ENCODE results near the gene APOBEC3C.
"Not testable (repeated sequence)": the region's sequence is repeated elsewhere in the genome, so short reads cannot be mapped to it uniquely, and the experiment has no call there.

APOBEC3C gene

DNA sequence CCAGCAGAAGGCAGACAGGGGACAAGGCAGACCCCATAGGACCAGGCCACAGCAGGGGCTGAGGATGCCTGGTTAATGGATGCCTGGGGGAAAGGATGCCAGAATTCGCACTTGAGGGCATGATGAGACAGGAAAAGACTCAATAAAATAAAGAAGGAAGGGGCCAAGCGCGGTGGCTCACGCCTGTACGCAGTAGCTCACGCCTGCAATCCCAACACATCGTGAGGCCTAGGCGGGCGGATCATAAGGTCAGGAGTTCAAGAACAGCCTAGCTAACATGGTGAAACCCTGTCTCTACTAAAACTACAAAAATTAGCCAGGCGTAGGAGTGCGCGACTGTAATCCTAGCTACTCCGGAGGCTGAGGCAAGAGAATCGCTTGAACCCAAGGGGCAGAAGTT lies 16.6 kb downstream of the APOBEC3C start:
- H3K27me3 ChIP-seq (ENCODE audit: control insufficient read depth, insufficient read depth, low read length), result no peaks in the 10 kb centered on the region
- H3K9me3 ChIP-seq (ENCODE audit: control insufficient read depth, insufficient read depth, low read length), result no peaks in the 10 kb centered on the region
- H3K36me3 ChIP-seq (ENCODE audit: control insufficient read depth, insufficient read depth, low read length), result no peaks in the 10 kb centered on the region
- no peak overlapping the region for H3K4me3 ChIP-seq (ENCODE audit: low read depth, low read length)
- no peak overlapping the region for H3K9ac ChIP-seq (ENCODE audit: low read depth, low read length)
- peaks cover 6% of the 10 kb centered on the region for H3K4me1 ChIP-seq (ENCODE audit: control insufficient read depth, insufficient read depth, low read length)

- not testable (repeated sequence) for H3K36me3 ChIP-seq (ENCODE audit: control insufficient read depth, insufficient read depth, low read length); H3K9me3 ChIP-seq (ENCODE audit: control insufficient read depth, insufficient read depth, low read length); H3K4me1 ChIP-seq (ENCODE audit: control insufficient read depth, insufficient read depth, low read length); H3K9ac ChIP-seq (ENCODE audit: low read depth, low read length); H3K27me3 ChIP-seq (ENCODE audit: control insufficient read depth, insufficient read depth, low read length)
- peak overlapping the region; percentile 37 for H3K4me3 ChIP-seq (ENCODE audit: low read depth, low read length)
Measured at GRCh38 chr22:39031434-39032295, 17.6 kb downstream of the APOBEC3C start.

DNA sequence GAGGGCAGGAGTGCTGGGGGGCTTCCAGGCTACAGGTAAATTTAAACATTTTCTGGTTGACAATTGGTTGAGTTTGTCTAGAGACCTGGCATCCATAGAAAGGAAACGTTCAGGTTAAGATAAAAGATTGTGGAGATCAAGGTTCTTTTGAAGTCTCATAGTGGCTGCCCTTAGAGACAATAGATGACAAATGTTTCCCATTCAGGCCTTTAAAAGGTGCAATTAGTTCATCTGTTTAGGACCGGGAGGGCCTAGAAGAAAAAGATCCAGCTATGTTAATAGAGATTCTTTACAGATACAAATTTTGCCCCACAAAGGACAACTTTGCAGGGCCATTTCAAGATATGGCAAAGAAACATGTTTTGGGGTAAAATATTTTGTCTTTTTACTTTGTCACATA lies 23.0 kb downstream of the APOBEC3C start:
- H3K4me1 ChIP-seq (ENCODE audit: control insufficient read depth, insufficient read depth, low read length), result peaks cover 11% of the 10 kb centered on the region
- not testable (repeated sequence) for H3K27me3 ChIP-seq (ENCODE audit: control insufficient read depth, insufficient read depth, low read length); H3K9ac ChIP-seq (ENCODE audit: low read depth, low read length); H3K9me3 ChIP-seq (ENCODE audit: control insufficient read depth, insufficient read depth, low read length); H3K36me3 ChIP-seq (ENCODE audit: control insufficient read depth, insufficient read depth, low read length); H3K4me3 ChIP-seq (ENCODE audit: low read depth, low read length)

GRCh38 chr22:39039306-39040126 lies 25.5 kb downstream of the APOBEC3C start:
- peaks cover 4% of the 10 kb centered on the region for H3K36me3 ChIP-seq (ENCODE audit: control insufficient read depth, insufficient read depth, low read length)
- peaks cover 10% of the 10 kb centered on the region for H3K4me1 ChIP-seq (ENCODE audit: control insufficient read depth, insufficient read depth, low read length)
- no peaks in the 10 kb centered on the region for H3K27me3 ChIP-seq (ENCODE audit: control insufficient read depth, insufficient read depth, low read length)
- H3K9me3 ChIP-seq (ENCODE audit: control insufficient read depth, insufficient read depth, low read length), result no peaks in the 10 kb centered on the region
- no peak overlapping the region for H3K9ac ChIP-seq (ENCODE audit: low read depth, low read length)
- H3K4me3 ChIP-seq (ENCODE audit: low read depth, low read length), result peak overlapping the region; percentile 37

GRCh38 chr22:39040155-39040537 lies 26.1 kb downstream of the APOBEC3C start:
- H3K27me3 ChIP-seq (ENCODE audit: control insufficient read depth, insufficient read depth, low read length); H3K9me3 ChIP-seq (ENCODE audit: control insufficient read depth, insufficient read depth, low read length); H3K9ac ChIP-seq (ENCODE audit: low read depth, low read length); H3K36me3 ChIP-seq (ENCODE audit: control insufficient read depth, insufficient read depth, low read length): not testable (repeated sequence)
- H3K4me1 ChIP-seq (ENCODE audit: control insufficient read depth, insufficient read depth, low read length), result peaks cover 10% of the 10 kb centered on the region
- H3K4me3 ChIP-seq (ENCODE audit: low read depth, low read length), result peak overlapping the region; percentile 37

DNA sequence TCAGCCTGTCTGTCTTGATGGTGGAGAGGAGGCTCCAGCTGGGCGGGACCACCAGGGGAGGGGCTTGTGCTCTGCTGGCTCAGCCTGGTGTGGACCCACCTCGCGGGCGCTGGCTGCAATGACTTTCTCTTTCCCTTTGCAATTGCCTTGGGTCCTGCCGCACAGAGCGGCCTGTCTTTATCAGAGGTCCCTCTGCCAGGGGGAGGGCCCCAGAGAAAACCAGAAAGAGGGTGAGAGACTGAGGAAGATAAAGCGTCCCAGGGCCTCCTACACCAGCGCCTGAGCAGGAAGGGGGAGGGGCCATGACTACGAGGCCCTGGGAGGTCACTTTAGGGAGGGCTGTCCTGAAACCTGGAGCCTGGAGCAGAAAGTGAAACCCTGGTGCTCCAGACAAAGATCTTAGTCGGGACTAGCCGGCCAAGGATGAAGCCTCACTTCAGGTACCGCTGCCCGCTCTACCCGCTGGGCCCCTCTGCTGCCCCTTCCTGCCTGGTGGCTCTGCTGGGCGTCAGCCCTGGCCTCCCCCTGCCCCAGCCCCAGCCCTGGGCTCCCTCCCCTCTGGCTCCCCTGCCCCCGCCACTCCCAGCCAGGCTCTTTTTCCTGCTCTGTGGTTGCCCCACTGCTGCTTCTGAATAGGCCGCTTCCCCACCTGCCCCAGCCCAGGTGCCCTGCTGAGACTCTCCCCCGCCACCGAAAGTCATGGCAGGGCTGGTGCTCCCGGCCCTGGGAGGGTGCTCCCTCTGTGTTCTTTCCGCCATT lies 26.7 kb downstream of the APOBEC3C start, which contains the start of gene APOBEC3F:
Gene APOBEC3F, plus strand, starts transcription at position 327 of the 759 bp plus-strand sequence. Its CDS starts 97 bp downstream, at position 424.
- peak within 1 kb of the TSS; percentile 52 for H3K4me3 ChIP-seq (ENCODE audit: low read depth, low read length)
- H3K9ac ChIP-seq (ENCODE audit: low read depth, low read length); H3K36me3 ChIP-seq (ENCODE audit: control insufficient read depth, insufficient read depth, low read length); H3K9me3 ChIP-seq (ENCODE audit: control insufficient read depth, insufficient read depth, low read length); H3K27me3 ChIP-seq (ENCODE audit: control insufficient read depth, insufficient read depth, low read length): not testable (repeated sequence)
- peaks cover 10% of the 10 kb centered on the region for H3K4me1 ChIP-seq (ENCODE audit: control insufficient read depth, insufficient read depth, low read length)

DNA sequence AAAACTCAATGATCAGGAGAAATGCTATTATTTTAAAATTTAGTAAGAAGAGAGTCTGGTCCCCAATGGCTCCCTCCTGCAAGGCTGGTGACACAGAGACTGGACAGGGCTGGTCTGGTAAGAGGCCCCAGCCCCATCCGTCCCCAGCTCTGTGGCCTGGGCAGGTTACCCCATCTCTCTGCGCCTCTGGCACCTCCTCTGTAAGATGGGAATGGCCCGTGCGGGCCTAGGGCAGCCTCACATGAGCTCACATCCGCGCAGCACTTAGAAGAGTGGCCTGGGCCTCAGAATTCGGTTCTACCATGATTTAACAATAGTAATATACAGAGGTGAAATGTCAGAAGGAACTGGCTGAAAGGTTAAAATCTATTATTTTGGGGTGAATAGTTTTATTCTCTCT lies 27.9 kb downstream of the APOBEC3C start:
- H3K36me3 ChIP-seq (ENCODE audit: control insufficient read depth, insufficient read depth, low read length), result peaks cover 9% of the 10 kb centered on the region
- H3K4me1 ChIP-seq (ENCODE audit: control insufficient read depth, insufficient read depth, low read length), result peaks cover 10% of the 10 kb centered on the region
- H3K4me3 ChIP-seq (ENCODE audit: low read depth, low read length), result peak overlapping the region; percentile 52
- no peaks in the 10 kb centered on the region for H3K9me3 ChIP-seq (ENCODE audit: control insufficient read depth, insufficient read depth, low read length)
- no peaks in the 10 kb centered on the region for H3K27me3 ChIP-seq (ENCODE audit: control insufficient read depth, insufficient read depth, low read length)
- H3K9ac ChIP-seq (ENCODE audit: low read depth, low read length), result no peak overlapping the region

GRCh38 chr22:39043063-39043462 lies 29.0 kb downstream of the APOBEC3C start:
- not testable (repeated sequence) for H3K9ac ChIP-seq (ENCODE audit: low read depth, low read length); H3K27me3 ChIP-seq (ENCODE audit: control insufficient read depth, insufficient read depth, low read length); H3K4me3 ChIP-seq (ENCODE audit: low read depth, low read length); H3K36me3 ChIP-seq (ENCODE audit: control insufficient read depth, insufficient read depth, low read length); H3K9me3 ChIP-seq (ENCODE audit: control insufficient read depth, insufficient read depth, low read length)
- H3K4me1 ChIP-seq (ENCODE audit: control insufficient read depth, insufficient read depth, low read length), result peaks cover 10% of the 10 kb centered on the region

GRCh38 chr22:39045136-39045535 lies 31.1 kb downstream of the APOBEC3C start:
- H3K27me3 ChIP-seq (ENCODE audit: control insufficient read depth, insufficient read depth, low read length); H3K4me3 ChIP-seq (ENCODE audit: low read depth, low read length); H3K4me1 ChIP-seq (ENCODE audit: control insufficient read depth, insufficient read depth, low read length); H3K9me3 ChIP-seq (ENCODE audit: control insufficient read depth, insufficient read depth, low read length); H3K36me3 ChIP-seq (ENCODE audit: control insufficient read depth, insufficient read depth, low read length); H3K9ac ChIP-seq (ENCODE audit: low read depth, low read length): not testable (repeated sequence)

- H3K4me3 ChIP-seq (ENCODE audit: low read depth, low read length); H3K9me3 ChIP-seq (ENCODE audit: control insufficient read depth, insufficient read depth, low read length); H3K27me3 ChIP-seq (ENCODE audit: control insufficient read depth, insufficient read depth, low read length); H3K9ac ChIP-seq (ENCODE audit: low read depth, low read length); H3K4me1 ChIP-seq (ENCODE audit: control insufficient read depth, insufficient read depth, low read length); H3K36me3 ChIP-seq (ENCODE audit: control insufficient read depth, insufficient read depth, low read length): not testable (repeated sequence)
Measured at GRCh38 chr22:39049486-39049885, 35.4 kb downstream of the APOBEC3C start.

DNA sequence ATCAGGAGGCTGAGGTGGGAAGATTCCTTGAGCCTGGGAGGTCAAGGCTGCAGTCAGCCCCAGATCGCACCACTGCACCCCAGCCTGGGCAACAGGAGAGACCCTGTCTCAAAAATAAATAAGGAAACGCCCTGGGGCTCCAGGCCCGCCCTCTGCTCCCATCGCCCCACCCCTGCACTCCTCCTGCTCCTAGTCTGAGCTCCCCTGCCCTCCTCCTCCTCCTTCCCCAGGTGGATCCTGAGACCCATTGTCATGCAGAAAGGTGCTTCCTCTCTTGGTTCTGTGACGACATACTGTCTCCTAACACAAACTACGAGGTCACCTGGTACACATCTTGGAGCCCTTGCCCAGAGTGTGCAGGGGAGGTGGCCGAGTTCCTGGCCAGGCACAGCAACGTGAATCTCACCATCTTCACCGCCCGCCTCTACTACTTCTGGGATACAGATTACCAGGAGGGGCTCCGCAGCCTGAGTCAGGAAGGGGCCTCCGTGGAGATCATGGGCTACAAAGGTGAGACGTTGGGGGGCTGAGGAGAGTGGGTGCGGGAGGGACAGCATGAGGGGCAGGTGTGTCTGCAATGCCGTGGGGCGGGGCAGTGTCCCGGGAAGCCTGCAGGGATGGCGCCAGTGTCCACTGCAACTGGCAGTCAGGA lies 37.9 kb downstream of the APOBEC3C start:
- H3K4me3 ChIP-seq (ENCODE audit: low read depth, low read length), result peak overlapping the region; percentile 28
- H3K9me3 ChIP-seq (ENCODE audit: control insufficient read depth, insufficient read depth, low read length); H3K36me3 ChIP-seq (ENCODE audit: control insufficient read depth, insufficient read depth, low read length); H3K4me1 ChIP-seq (ENCODE audit: control insufficient read depth, insufficient read depth, low read length); H3K27me3 ChIP-seq (ENCODE audit: control insufficient read depth, insufficient read depth, low read length); H3K9ac ChIP-seq (ENCODE audit: low read depth, low read length): not testable (repeated sequence)
